Loucy (cell line): ENCODE data around the gene ALKAL2.

Experiments used
- H2AFZ ChIP-seq: fragments of 200-600 bp; sonication (generic); 2 replicates; pipeline ENCODE4 v1.6.0; 2016; ENCODE audit warnings: antibody characterized with exemption, mild to moderate bottlenecking, low read length, moderate library complexity
- H3F3A ChIP-seq: fragments of 200-600 bp; 2 replicates; pipeline ENCODE4 v1.6.0; 2016; ENCODE audit warnings: antibody characterized with exemption, low read depth, mild to moderate bottlenecking
- H3K27me3 ChIP-seq: fragments of 200-600 bp; sonication (generic); 2 replicates; pipeline ENCODE4 v1.6.1; 2014; ENCODE audit warnings: low read length, mild to moderate bottlenecking; ENCODE audit not compliant: insufficient read depth, poor library complexity, severe bottlenecking
- H3K36me3 ChIP-seq: fragments of 200-600 bp; sonication (generic); 2 replicates; pipeline ENCODE4 v1.6.1; 2016; ENCODE audit warnings: low read length; ENCODE audit not compliant: insufficient read depth
- H3K4me1 ChIP-seq: fragments of 200-600 bp; sonication (generic); 2 replicates; pipeline ENCODE4 v1.5.1; 2014; ENCODE audit warnings: low read length, mild to moderate bottlenecking; ENCODE audit not compliant: insufficient read depth, poor library complexity, severe bottlenecking
- H3K4me2 ChIP-seq: fragments of 200-600 bp; sonication (generic); 2 replicates; pipeline ENCODE4 v1.6.0; 2014; ENCODE audit warnings: antibody characterized with exemption, low read length, low read depth, mild to moderate bottlenecking; ENCODE audit not compliant: poor library complexity, severe bottlenecking
- H3K4me3 ChIP-seq: fragments of 200-600 bp; sonication (generic); 2 replicates; pipeline ENCODE4 v1.5.1; 2014; ENCODE audit warnings: low read length, mild to moderate bottlenecking, mixed read lengths; ENCODE audit not compliant: poor library complexity, severe bottlenecking
- H3K79me2 ChIP-seq: fragments of 200-600 bp; sonication (generic); 2 replicates; pipeline ENCODE4 v1.6.1; 2014; ENCODE audit warnings: low read length; ENCODE audit not compliant: insufficient read depth
- H3K9ac ChIP-seq: fragments of 200-600 bp; sonication (generic); 2 replicates; pipeline ENCODE4 v1.6.0; 2014; ENCODE audit warnings: mild to moderate bottlenecking, low read depth, low read length, moderate library complexity; ENCODE audit not compliant: poor library complexity, severe bottlenecking
- H3K9me2 ChIP-seq: fragments of 200-600 bp; sonication (generic); replicated peaks from 2 replicates; pipeline ENCODE4 v1.6.1; 2016; ENCODE audit warnings: low read depth, low read length, mixed read lengths
- H3K9me3 ChIP-seq: fragments of 200-600 bp; sonication (generic); 2 replicates; pipeline ENCODE4 v1.6.1; 2014; ENCODE audit warnings: mild to moderate bottlenecking, antibody characterized with exemption, low read length, low read depth; ENCODE audit not compliant: insufficient read depth
- H4K20me1 ChIP-seq: fragments of 200-600 bp; sonication (generic); 2 replicates; pipeline ENCODE4 v1.6.0; 2014; ENCODE audit warnings: antibody characterized with exemption, low read length, mild to moderate bottlenecking; ENCODE audit not compliant: insufficient read depth, poor library complexity, severe bottlenecking
- CTCF ChIP-seq: fragments of 200-600 bp; sonication (generic); conservative IDR thresholded peaks from 2 replicates; pipeline ENCODE4 v1.5.1; 2014; ENCODE audit warnings: mild to moderate bottlenecking, antibody characterized with exemption, low read length
- EZH2phosphoT487 ChIP-seq: fragments of 200-600 bp; IDR thresholded peaks from 2 replicates; pipeline ENCODE4 v1.6.1; 2018; ENCODE audit warnings: antibody characterized with exemption, mild to moderate bottlenecking, moderate library complexity, borderline replicate concordance

The ALKAL2 gene

GRCh38 chr2:280650-281110 lies 7.2 kb downstream of the ALKAL2 start:
- no peak for TF ChIP-seq EZH2phosphoT487
- no peak for TF ChIP-seq CTCF
- peaks cover 65% of the 10 kb centered on the region for H3K36me3 ChIP-seq

DNA sequence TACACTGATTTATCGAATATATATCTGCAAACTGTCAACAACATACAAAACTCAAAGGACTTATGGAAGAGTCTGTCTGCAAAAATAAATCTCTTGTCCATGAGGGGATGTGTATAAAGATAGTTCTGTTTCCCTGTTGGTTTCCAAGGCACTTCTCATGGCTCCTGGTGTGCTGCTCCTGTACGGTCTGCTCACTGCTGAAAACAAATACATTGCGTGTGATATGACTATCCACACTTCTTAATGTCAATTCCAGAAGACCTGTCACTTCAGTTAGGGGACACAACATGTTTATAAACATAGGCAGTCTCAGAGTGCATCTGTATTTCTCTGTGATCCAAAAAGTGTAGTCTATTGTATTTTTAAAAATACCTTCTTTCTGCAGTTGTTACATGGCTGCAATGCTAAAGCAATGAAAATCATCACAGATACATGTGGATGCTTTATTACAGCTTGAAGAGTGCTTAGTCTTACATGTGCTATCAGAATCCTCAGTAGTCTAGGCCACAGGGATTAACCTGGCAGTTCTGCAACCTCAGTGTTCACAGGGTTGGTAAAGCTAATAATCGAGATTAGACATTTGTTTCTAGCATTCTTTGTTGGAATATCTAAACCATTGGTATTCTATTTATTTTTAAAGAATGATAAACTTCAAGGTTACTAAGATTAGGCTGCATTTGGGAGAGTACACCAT lies 7.8 kb downstream of the ALKAL2 start:
- peaks cover 10% of the 10 kb centered on the region for H3K79me2 ChIP-seq
- no peaks in the 10 kb centered on the region for H3F3A ChIP-seq
- peaks cover 6% of the 10 kb centered on the region for H4K20me1 ChIP-seq

More at GRCh38 chr2:280650-281110, 7.2 kb downstream of the ALKAL2 start:
- no peaks in the 10 kb centered on the region for H3K9me2 ChIP-seq
- no peak overlapping the region for H3K4me3 ChIP-seq
- no peaks in the 10 kb centered on the region for H3F3A ChIP-seq
- no peaks in the 10 kb centered on the region for H3K9me3 ChIP-seq
- H3K9ac ChIP-seq = no peak overlapping the region
- peaks cover 4% of the 10 kb centered on the region; the same call in 1 of the 2 replicates for H3K79me2 ChIP-seq
- H2AFZ ChIP-seq = no peak overlapping the region
- peaks cover 3% of the 10 kb centered on the region for H4K20me1 ChIP-seq
- H3K27me3 ChIP-seq = no peaks in the 10 kb centered on the region
- no peak overlapping the region for H3K4me2 ChIP-seq
- H3K4me1 ChIP-seq = no peaks in the 10 kb centered on the region

GRCh38 chr2:279366-279765 lies 8.5 kb downstream of the ALKAL2 start:
- Histone ChIP-seq H3K4me2 (no peak overlapping the region), H3K9me3 (no peaks in the 10 kb centered on the region), H3K4me1 (no peaks in the 10 kb centered on the region), H3K79me2 (peaks cover 17% of the 10 kb centered on the region), H4K20me1 (peaks cover 13% of the 10 kb centered on the region), H3K9ac (no peak overlapping the region), H3K9me2 (no peaks in the 10 kb centered on the region), H3F3A (no peaks in the 10 kb centered on the region), H2AFZ (no peak overlapping the region), H3K4me3 (no peak overlapping the region), H3K36me3 (peaks cover 73% of the 10 kb centered on the region), H3K27me3 (no peaks in the 10 kb centered on the region)
- no peak for TF ChIP-seq CTCF
- no peak for TF ChIP-seq EZH2phosphoT487

More for the DNA sequence above, 7.8 kb downstream of the ALKAL2 start:
- Histone ChIP-seq H3K36me3 (peaks cover 71% of the 10 kb centered on the region), H3K4me3 (no peak overlapping the region), H3K27me3 (no peaks in the 10 kb centered on the region), H3K9ac (no peak overlapping the region), H3K4me2 (no peak overlapping the region), H3K9me3 (no peaks in the 10 kb centered on the region), H3K9me2 (no peaks in the 10 kb centered on the region), H2AFZ (no peak overlapping the region), H3K4me1 (no peaks in the 10 kb centered on the region)
- no peak for TF ChIP-seq EZH2phosphoT487
- TF ChIP-seq CTCF = no peak
